ENCODE results near the gene DGKD.

Gene DGKD

GRCh38 chr2:233448220-233448559 is 93.9 kb downstream of the DGKD start:
- DNase-seq: no peak

- no peak for DNase-seq
These were observed 94.3 kb downstream of the DGKD start for GRCh38 chr2:233448575-233448974.

DNA sequence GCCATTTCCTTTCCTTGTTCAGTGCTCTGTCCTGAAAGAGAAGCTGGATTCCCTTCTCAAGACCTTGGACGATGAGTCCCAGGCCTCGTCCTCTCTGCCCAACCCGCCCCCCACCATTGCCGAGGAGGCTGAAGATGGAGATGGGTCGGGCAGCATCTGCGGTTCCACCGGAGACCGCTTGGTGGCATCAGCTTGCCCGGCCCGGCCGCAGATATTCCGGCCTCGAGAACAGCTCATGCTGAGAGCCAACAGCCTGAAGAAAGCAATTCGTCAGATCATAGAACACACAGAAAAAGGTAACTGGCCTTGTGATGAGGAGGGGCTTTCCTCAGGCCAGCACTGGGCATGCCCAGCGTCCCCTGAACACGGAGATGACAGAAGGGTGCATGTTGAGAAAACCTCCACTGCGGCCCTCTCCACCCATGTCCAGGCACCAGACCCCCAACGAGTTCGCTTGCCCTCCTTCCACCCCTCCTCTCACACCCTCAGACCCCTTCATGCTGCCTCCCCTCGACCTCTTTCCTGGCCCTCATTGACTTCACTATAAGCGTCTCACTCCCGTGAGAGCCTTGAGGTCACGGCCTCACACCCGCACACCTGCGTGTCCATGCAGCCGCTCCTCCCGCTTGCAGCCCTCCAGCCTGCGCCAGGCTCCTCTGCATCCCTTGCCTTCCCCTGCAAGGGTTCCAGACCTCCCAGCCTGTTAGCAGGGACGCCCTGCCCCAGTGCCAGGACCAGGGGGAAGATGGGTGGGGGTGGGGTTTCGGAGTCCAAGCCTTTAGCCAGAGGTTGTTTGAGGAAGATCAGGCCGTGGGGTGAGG is 95.0 kb downstream of the DGKD start:
- DNase-seq: no peak

- no peak for DNase-seq
These were observed 95.9 kb downstream of the DGKD start for GRCh38 chr2:233449921-233450863.

DNA sequence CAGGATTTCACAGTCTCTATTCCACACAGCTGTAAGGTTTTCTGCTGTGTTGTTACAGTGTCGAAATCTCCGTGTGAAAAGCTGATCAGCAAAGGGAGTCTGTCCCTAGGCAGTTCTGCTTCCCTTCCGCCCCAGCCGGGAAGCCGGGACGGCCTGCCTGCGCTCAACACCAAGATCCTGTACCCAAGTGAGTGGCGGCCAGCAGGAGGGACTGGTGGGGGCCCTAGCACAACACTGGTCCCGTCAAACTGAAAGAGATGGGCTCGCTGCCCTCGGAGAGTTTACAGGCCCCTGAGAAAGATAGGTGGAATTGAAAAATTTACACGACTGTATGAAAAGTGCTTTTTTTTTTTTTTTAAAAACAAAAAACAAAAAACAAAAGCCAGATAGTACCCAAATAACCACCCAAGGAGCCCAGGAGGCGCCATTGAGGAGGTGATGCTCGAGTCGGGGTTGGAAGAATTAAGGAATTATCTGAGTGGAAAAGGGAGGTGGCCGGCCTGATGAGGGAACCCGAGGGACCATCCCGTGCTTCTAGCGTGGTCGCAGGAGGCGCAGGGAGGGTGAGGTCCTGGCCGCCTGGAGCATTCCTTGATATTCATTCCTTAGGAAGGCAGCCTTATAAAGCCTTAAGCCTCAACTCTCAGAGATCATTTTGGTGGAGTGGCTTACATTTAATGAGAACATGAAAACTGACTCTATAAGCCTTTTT is 96.7 kb downstream of the DGKD start:
- DNase-seq: no peak

GRCh38 chr2:233451950-233452349 is 97.7 kb downstream of the DGKD start:
- DNase-seq: no peak

DNA sequence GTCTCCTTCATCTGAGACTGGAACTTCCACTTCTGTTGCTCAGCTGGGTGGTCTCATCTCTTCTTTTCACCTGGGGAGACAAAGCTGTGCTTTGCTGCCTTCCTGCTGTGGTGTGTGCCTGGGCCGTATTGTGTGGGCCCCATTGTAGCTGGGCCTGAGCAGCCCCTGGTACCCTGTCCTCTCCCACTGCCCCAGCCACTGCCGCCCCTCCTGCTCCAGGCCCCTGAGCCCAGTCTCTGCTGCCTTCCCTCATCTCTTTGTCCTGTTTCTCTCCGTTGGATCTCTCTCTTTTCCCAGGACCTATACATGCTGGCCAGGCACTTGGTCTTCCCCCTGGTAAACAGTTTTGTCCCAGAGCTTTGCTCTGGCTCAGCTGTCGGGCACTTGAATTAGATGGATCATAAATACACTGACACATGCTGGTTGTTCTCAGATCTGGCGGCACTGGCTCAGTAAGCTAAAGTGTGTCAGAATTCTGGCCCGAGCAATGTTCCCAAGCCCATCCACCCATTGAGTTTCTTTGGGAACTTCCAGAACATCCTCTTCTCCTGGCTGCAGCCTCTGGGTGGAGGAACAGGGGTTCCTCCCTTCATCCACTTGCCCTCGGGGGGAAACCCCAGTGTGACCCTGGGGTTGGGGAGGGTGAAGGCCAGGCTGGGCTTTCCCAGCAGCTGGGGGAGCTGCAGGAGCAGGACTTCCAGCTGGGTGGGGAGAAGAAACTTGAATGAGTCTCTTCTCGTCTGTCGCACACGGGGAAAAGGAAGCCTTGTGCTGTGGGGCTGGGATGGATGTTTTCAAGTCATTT is 99.0 kb downstream of the DGKD start:
- DNase-seq: no peak

DNA sequence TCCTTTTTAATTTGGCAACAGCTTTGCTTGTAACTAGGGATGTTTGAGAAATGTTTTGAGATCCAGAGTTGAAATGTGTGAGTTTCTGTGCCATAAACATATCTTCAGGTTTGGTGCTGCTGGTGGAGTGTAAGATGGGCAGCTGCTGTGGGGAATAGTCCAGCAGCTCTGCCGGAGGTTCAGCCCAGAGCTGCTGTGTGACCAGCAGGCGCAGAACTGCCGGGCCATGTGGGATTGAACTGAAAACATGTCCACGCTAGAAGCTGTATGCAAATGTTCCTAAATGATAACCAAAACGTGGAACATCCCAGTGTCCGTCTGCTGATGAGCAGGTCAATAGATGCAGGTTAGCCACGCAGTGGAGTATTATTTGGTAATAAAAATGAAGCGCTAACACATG is 99.6 kb downstream of the DGKD start:
- no peak for DNase-seq

GRCh38 chr2:233455006-233455405 is 100.7 kb downstream of the DGKD start:
- no peak for DNase-seq

- no peak for DNase-seq
These were observed 101.2 kb downstream of the DGKD start for GRCh38 chr2:233455491-233455890.

DNA sequence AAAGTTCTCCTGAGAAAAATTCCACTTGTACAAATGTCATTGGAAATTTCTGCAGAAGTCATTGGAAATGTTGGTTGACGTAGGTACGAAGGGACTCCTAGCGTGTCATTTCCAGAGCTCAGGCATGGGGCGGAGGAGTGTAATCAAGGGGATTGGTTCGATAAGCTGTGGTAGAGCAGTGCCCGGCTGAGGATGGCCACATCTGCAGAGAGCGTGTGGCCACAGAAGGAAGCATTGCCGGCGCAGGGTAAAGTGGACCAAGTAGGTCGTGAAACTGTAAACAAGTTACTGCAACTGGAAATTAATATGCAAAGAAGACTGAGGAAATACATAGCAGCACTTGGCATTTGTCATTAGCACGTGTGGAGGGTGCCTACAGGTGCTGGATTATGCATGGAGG is 101.8 kb downstream of the DGKD start:
- DNase-seq: no peak

DNA sequence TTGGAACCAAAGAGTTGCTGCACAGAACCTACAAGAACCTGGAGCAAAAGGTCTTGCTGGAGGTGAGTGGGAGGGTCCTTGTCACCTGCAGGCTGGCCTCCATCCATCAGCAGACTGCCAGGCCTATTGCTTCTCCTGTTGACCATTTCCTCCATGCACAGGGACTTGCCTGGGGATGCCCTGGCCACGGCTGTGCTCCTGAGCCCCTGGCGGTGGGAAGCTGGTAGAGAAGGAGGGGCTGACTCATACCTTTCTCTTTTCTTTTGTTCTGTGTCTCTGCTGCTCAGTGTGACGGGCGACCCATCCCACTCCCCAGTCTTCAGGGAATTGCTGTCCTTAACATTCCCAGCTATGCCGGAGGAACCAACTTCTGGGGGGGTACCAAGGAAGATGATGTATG is 102.6 kb downstream of the DGKD start:
- DNase-seq: no peak

GRCh38 chr2:233457356-233457755 is 103.1 kb downstream of the DGKD start:
- no peak for DNase-seq

DNA sequence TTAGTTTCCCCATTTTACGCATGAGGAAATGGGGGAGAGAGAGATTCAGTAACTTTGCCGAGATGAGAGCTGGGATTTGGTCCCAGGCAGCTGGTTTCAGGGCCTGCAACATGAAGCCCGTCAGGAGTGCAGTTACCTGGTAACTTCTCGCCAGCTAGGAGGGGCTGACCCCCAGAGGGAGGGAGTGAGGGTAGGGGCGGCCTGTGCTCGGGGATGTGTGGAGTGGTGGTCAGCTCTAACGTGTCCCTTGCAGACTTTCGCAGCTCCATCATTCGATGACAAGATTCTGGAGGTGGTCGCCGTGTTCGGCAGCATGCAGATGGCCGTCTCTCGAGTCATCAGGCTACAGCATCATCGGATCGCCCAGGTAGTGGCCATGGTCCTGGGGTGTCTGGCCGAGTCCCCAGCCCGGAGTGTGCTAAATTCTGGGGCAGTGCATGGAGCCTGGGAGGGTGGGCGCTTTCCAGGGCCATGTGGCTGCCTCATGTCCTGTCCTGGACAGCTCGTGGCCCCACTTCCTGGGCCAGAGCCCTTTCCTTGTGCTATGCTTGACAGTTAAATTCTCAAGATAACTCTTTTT is 103.8 kb downstream of the DGKD start:
- no peak for DNase-seq

- DNase-seq: no peak
These were observed 104.5 kb downstream of the DGKD start for GRCh38 chr2:233458826-233459225.

DNA sequence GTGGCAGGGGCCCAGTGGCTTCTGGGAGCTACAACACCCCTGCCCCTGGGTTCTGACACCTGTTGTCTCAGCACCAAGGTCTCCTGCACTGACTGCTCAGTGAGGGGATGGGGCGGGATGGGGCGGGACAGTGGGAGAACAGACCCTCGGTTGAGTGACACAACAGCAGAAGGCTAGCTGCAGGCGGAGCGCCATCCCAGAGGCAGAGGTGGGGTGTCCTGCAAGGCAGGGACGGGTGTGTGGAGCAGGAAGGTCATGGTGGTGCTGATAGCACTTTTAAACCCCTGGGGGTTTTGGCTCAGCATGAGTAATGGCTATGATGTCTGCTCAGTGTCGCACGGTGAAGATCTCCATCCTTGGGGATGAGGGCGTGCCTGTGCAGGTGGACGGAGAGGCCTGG is 105.1 kb downstream of the DGKD start:
- DNase-seq: no peak

- no peak for DNase-seq
These were observed 106.6 kb downstream of the DGKD start for GRCh38 chr2:233460726-233461441.

DNA sequence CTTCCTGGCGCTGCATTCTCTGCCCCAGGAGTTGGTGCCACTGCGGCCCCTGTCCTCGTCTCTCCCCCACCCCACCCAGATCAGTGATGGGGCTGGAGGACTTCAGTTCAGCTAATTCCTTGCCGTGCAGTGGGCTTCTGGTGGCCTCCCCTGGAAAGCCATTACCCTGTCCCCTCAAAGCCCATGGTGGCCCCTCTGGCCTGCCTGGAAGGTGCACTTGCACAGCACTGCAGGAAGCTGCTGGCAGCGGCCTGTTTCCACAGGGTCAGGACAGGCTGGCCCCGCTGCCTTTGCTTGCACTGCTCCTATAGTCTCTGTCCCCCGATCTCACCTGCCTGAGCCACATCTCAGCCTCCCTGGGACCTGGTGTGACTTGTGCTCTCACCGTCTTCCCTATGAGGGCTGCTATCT is 107.2 kb downstream of the DGKD start:
- no peak for DNase-seq

- DNase-seq: no peak
These were observed 108.0 kb downstream of the DGKD start for GRCh38 chr2:233462202-233462785.

- DNase-seq: no peak
These were observed 108.7 kb downstream of the DGKD start for GRCh38 chr2:233462826-233463470.

- no peak for DNase-seq
These were observed 109.3 kb downstream of the DGKD start for GRCh38 chr2:233463586-233463985.
